Common myeloid progenitor, CD34-positive (primary cell): Measurements from ENCODE around the gene MCM3AP.

Source experiments
- CTCF ChIA-PET: fragments of 350-600 bp; sonication (Branson Sonifier 250); formaldehyde crosslinking; loops from one replicate; lab custom pipeline; 2021; ENCODE audit warnings: antibody characterized with exemption; lab: Charles Lee
- POLR2A ChIA-PET: fragments of 350-600 bp; sonication (Branson Sonifier 250); formaldehyde crosslinking; loops from one replicate; lab custom pipeline; 2021; ENCODE audit warnings: antibody characterized with exemption; lab: Charles Lee
- DNase-seq, 3 donors: peaks; one replicate each; pipeline versions ENCODE4 v3.0.0 to v3.0.0-alpha.2; 2013
- H3K27ac ChIP-seq, 2 experiments: 1 replicate in 1 of 2; 2 replicates in 1 of 2; pipeline ENCODE4 v1.7.0; 2013; ENCODE audit warnings: inconsistent platforms in 2 of 2, low read length in 2 of 2, mild to moderate bottlenecking in 2 of 2, low read depth in 1 of 2, moderate library complexity in 1 of 2; ENCODE audit not compliant: severe bottlenecking in 2 of 2, insufficient read depth in 1 of 2, poor library complexity in 1 of 2
- H3K27me3 ChIP-seq, 5 experiments: replicated peaks in 2 of 5; 1 replicate in 3 of 5; 2 replicates in 2 of 5; pipeline versions ENCODE4 v1.6.1 to v1.7.0; 2013; ENCODE audit warnings: low read length in 4 of 5, mild to moderate bottlenecking in 2 of 5, moderate library complexity in 2 of 5, inconsistent platforms in 1 of 5; ENCODE audit not compliant: insufficient read depth in 5 of 5, control insufficient read depth in 4 of 5
- H3K36me3 ChIP-seq, 4 experiments: 1 replicate in 2 of 4; 2 replicates in 2 of 4; pipeline versions ENCODE4 v1.6.1 to v1.7.0; 2013; ENCODE audit warnings: low read length in 3 of 4, control low read depth in 1 of 4, mild to moderate bottlenecking in 1 of 4; ENCODE audit not compliant: control insufficient read depth in 4 of 4, insufficient read depth in 4 of 4
- H3K4me1 ChIP-seq, 4 experiments: 1 replicate in 3 of 4; 2 replicates in 1 of 4; pipeline versions ENCODE4 v1.6.1 to v1.7.1; 2013; ENCODE audit warnings: low read length in 3 of 4, mild to moderate bottlenecking in 3 of 4, control low read depth in 1 of 4, inconsistent platforms in 1 of 4, moderate library complexity in 1 of 4; ENCODE audit not compliant: control insufficient read depth in 4 of 4, insufficient read depth in 4 of 4; ENCODE audit errors: control extremely low read depth in 1 of 4
- H3K4me3 ChIP-seq, 7 experiments: 1 replicate in 4 of 7; 2 replicates in 3 of 7; pipeline versions ENCODE4 v1.5.1 to v1.7.0; 2013; ENCODE audit warnings: mild to moderate bottlenecking in 7 of 7, low read length in 6 of 7, moderate library complexity in 6 of 7, inconsistent platforms in 2 of 7, low read depth in 2 of 7, control low read depth in 1 of 7; ENCODE audit not compliant: insufficient read depth in 4 of 7, control insufficient read depth in 1 of 7; ENCODE audit errors: extremely low read depth in 1 of 7
- H3K9me3 ChIP-seq, 5 experiments: 1 replicate in 4 of 5; 2 replicates in 1 of 5; pipeline versions ENCODE4 v1.6.1 to v1.7.1; 2013; ENCODE audit warnings: low read length in 4 of 5, mild to moderate bottlenecking in 2 of 5, inconsistent platforms in 1 of 5, low read depth in 1 of 5, moderate library complexity in 1 of 5; ENCODE audit not compliant: control insufficient read depth in 4 of 5, insufficient read depth in 2 of 5; ENCODE audit errors: control extremely low read depth in 1 of 5
- WGBS: methylation state at CpG from one replicate; pipeline ENCODE4 v1.1.5; 2013; ENCODE audit not compliant: insufficient coverage; 5-methylcytosine and 5-hydroxymethylcytosine counted together

Gene MCM3AP

GRCh38 chr21:46247699-46248421 lies 37.6 kb downstream of the MCM3AP start:
- Histone ChIP-seq H3K36me3 (peaks cover 26 to 89% (median 66%) of the 10 kb centered on the region in 4 experiments), H3K4me1 (peaks cover 0 to 2% (median 0%) of the 10 kb centered on the region in 4 experiments), H3K4me3 (no peak overlapping the region), H3K27ac (peak overlapping the region in 1 of 2 experiments; percentile 26), H3K9me3 (no peaks in the 10 kb centered on the region), H3K27me3 (no peaks in the 10 kb centered on the region)
- DNase-seq: no peak
- WGBS: 100% methylated on average over 3 of the region's 3 CpGs
- POLR2A ChIA-PET: no interaction called here
- CTCF ChIA-PET: interaction anchor here (1.1 kb wide), 1 partner anchor 50 kb away, joined by 3 read pairs; no protein-coding TSS in a partner anchor

GRCh38 chr21:46246345-46246744 lies 39.1 kb downstream of the MCM3AP start:
- DNase-seq: no peak
- H3K27me3 ChIP-seq: no peaks in the 10 kb centered on the region
- POLR2A ChIA-PET: interaction anchor here (0.6 kb wide), 1 partner anchor 16 kb away, joined by 4 read pairs; no protein-coding TSS in a partner anchor
- H3K36me3 ChIP-seq: peaks cover 33 to 91% (median 70%) of the 10 kb centered on the region in 4 experiments
- H3K4me1 ChIP-seq: no peaks in the 10 kb centered on the region
- CTCF ChIA-PET: interaction anchor here (0.7 to 1.6 kb wide), 3 partner anchors 11 to 276 kb away, joined by 3 to 4 read pairs (median 3); no protein-coding TSS in a partner anchor
- no peak overlapping the region for H3K4me3 ChIP-seq
- no peak overlapping the region for H3K27ac ChIP-seq
- WGBS: 97% methylated on average over 3 of the region's 6 CpGs
- H3K9me3 ChIP-seq: no peaks in the 10 kb centered on the region

- H3K4me3 ChIP-seq: no peak overlapping the region
- CTCF ChIA-PET: interaction anchor here (1.6 kb wide), 1 partner anchor 12 kb away, joined by 4 read pairs; no protein-coding TSS in a partner anchor
- POLR2A ChIA-PET: interaction anchor here (0.6 kb wide), 1 partner anchor 16 kb away, joined by 3 read pairs; no protein-coding TSS in a partner anchor
- WGBS: 100% methylated on average over 1 of the region's 3 CpGs
- H3K4me1 ChIP-seq: no peaks in the 10 kb centered on the region
- no peak for DNase-seq
- no peak overlapping the region for H3K27ac ChIP-seq
- peaks cover 34 to 91% (median 72%) of the 10 kb centered on the region in 4 experiments for H3K36me3 ChIP-seq
- no peaks in the 10 kb centered on the region for H3K9me3 ChIP-seq
- no peaks in the 10 kb centered on the region for H3K27me3 ChIP-seq
Measured at GRCh38 chr21:46245213-46245915, 40.0 kb downstream of the MCM3AP start.

- ChIA-PET CTCF (interaction anchor here (1.2 kb wide), 1 partner anchor 14 kb away, joined by 5 read pairs; no protein-coding TSS in a partner anchor), POLR2A (no interaction called here)
- 98% methylated on average over 5 of the region's 8 CpGs for WGBS
- Histone ChIP-seq H3K36me3 (peaks cover 32 to 91% (median 74%) of the 10 kb centered on the region in 4 experiments), H3K27ac (no peak overlapping the region), H3K9me3 (no peaks in the 10 kb centered on the region), H3K27me3 (no peaks in the 10 kb centered on the region), H3K4me1 (no peaks in the 10 kb centered on the region), H3K4me3 (no peak overlapping the region)
- no peak for DNase-seq
Measured at GRCh38 chr21:46244602-46245001, 40.8 kb downstream of the MCM3AP start.

- DNase-seq: no peak
- H3K4me1 ChIP-seq: no peaks in the 10 kb centered on the region
- H3K27ac ChIP-seq: peak overlapping the region in 1 of 2 experiments; percentile 56
- ChIA-PET CTCF (interaction anchor here (0.6 to 2.2 kb wide), 3 partner anchors 11 to 123 kb away, joined by 3 to 6 read pairs (median 5); no protein-coding TSS in a partner anchor), POLR2A (no interaction called here)
- 100% methylated on average over 3 of the region's 3 CpGs for WGBS
- no peaks in the 10 kb centered on the region for H3K27me3 ChIP-seq
- no peak overlapping the region for H3K4me3 ChIP-seq
- peaks cover 35 to 93% (median 78%) of the 10 kb centered on the region in 4 experiments for H3K36me3 ChIP-seq
- H3K9me3 ChIP-seq: no peaks in the 10 kb centered on the region
Measured at GRCh38 chr21:46243960-46244361, 41.5 kb downstream of the MCM3AP start.

GRCh38 chr21:46243325-46243724 lies 42.1 kb downstream of the MCM3AP start:
- no peaks in the 10 kb centered on the region for H3K9me3 ChIP-seq
- peaks cover 38 to 93% (median 81%) of the 10 kb centered on the region in 4 experiments for H3K36me3 ChIP-seq
- ChIA-PET POLR2A (no interaction called here), CTCF (interaction anchor here (0.6 to 2.2 kb wide), 2 partner anchors 10 to 124 kb away, joined by 3 to 6 read pairs; no protein-coding TSS in a partner anchor)
- no peak overlapping the region for H3K4me3 ChIP-seq
- no peak overlapping the region for H3K27ac ChIP-seq
- H3K4me1 ChIP-seq: no peaks in the 10 kb centered on the region
- H3K27me3 ChIP-seq: no peaks in the 10 kb centered on the region
- 96% methylated on average over 6 of the region's 8 CpGs for WGBS
- no peak for DNase-seq
